ENCODE data around the gene JARID2.

DNA sequence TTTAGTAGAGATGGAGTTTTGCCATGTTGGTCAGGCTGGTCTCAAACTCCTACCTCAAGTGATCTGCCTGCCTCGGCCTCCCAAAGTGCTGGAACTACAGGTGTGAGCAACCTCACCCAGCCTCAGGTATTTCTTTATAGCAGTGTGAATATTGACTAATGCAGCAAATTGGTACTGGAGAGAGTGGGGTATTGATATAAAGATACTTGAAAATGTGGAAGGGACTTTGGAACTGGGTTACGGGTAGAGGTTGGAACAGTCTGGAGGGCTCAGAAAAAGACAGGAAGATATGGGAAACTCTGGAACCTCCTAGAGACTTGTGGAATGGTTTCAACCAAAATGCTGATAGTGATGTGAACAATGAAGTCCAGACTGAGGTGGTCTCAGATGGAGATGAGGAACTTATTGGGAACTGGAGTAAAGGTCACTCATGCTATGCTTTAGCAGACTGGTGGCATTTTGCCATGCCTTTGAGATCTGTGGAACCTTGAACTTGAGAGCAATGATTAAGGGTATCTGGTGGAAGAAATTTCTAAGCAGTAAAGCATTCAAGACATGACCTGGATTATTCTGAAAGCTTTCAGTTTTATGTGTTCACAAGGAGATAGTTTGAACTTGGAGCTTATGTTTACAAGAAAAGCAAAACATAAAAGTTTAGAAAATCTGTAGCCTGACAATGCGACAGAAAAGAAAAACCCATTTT is 289.8 kb downstream of the JARID2 start:
- TF ChIP-seq, protein P1, sequence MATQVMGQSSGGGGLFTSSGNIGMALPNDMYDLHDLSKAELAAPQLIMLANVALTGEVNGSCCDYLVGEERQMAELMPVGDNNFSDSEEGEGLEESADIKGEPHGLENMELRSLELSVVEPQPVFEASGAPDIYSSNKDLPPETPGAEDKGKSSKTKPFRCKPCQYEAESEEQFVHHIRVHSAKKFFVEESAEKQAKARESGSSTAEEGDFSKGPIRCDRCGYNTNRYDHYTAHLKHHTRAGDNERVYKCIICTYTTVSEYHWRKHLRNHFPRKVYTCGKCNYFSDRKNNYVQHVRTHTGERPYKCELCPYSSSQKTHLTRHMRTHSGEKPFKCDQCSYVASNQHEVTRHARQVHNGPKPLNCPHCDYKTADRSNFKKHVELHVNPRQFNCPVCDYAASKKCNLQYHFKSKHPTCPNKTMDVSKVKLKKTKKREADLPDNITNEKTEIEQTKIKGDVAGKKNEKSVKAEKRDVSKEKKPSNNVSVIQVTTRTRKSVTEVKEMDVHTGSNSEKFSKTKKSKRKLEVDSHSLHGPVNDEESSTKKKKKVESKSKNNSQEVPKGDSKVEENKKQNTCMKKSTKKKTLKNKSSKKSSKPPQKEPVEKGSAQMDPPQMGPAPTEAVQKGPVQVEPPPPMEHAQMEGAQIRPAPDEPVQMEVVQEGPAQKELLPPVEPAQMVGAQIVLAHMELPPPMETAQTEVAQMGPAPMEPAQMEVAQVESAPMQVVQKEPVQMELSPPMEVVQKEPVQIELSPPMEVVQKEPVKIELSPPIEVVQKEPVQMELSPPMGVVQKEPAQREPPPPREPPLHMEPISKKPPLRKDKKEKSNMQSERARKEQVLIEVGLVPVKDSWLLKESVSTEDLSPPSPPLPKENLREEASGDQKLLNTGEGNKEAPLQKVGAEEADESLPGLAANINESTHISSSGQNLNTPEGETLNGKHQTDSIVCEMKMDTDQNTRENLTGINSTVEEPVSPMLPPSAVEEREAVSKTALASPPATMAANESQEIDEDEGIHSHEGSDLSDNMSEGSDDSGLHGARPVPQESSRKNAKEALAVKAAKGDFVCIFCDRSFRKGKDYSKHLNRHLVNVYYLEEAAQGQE (IDR thresholded peaks at IDR 0.05; ENCODE audit: low read depth, low read length), result no peak
- TF ChIP-seq RXRA (IDR thresholded peaks at IDR 0.05; ENCODE audit: borderline replicate concordance, low read depth), result no peak

Measured in SK-N-SH (cell line).